ENCODE measurements around the gene MYO7B.

- TF ChIP-seq CTCF (IDR thresholded peaks at IDR 0.05) (no peak), POLR2A (IDR thresholded peaks at IDR 0.05) (peak in 1 of 2 donors; percentile 1)
Observed at GRCh38 chr2:127638361-127639110, 103.1 kb downstream of the MYO7B start.

Data from tibial nerve (tissue), 3 donors.